CD14-positive monocyte (primary cell): ENCODE measurements around the gene EEA1. TPM values are rescaled to one million over a fixed set of nuclear protein-coding genes. Genes with fewer than 3 reads are reported as not detected.
A peak's percentile ranks its signal among the peaks of the same experiment; 100 is the strongest.

ENCODE experiments used
- DNase-seq, 3 donors: peaks; one replicate each; pipeline ENCODE4 v3.0.0-alpha.2; 2011 to 2022
- H2AFZ ChIP-seq: 2 replicates; pipeline ENCODE4 v1.6.0; 2012; ENCODE audit warnings: mild to moderate bottlenecking, low read depth, low read length, inconsistent platforms; ENCODE audit not compliant: insufficient read depth, poor library complexity, severe bottlenecking
- H3K27ac ChIP-seq, 2 donors: 1 replicate in 1 of 2; 2 replicates in 1 of 2; pipeline ENCODE4 v1.5.1; 2012 to 2013; ENCODE audit warnings: low read length in 2 of 2, control low read depth in 1 of 2, inconsistent platforms in 1 of 2, low read depth in 1 of 2, mild to moderate bottlenecking in 1 of 2
- H3K27me3 ChIP-seq, 2 donors: one replicate each; pipeline versions ENCODE4 v1.6.0 to v1.6.1; 2011 to 2013; ENCODE audit warnings: low read length in 2 of 2; ENCODE audit not compliant: control insufficient read depth in 2 of 2, insufficient read depth in 2 of 2
- H3K36me3 ChIP-seq, 2 donors: replicated peaks in 1 of 2; 1 replicate in 1 of 2; 2 replicates in 1 of 2; pipeline versions ENCODE4 v1.5.1 to v1.6.1; 2012 to 2013; ENCODE audit warnings: low read length in 2 of 2, control low read depth in 1 of 2, inconsistent platforms in 1 of 2, mild to moderate bottlenecking in 1 of 2; ENCODE audit not compliant: insufficient read depth in 2 of 2, control insufficient read depth in 1 of 2
- H3K4me1 ChIP-seq, 2 donors: 1 replicate in 1 of 2; 2 replicates in 1 of 2; pipeline versions ENCODE4 v1.5.1 to v1.6.1; 2012 to 2013; ENCODE audit warnings: low read length in 2 of 2, control low read depth in 1 of 2, inconsistent platforms in 1 of 2, mild to moderate bottlenecking in 1 of 2, moderate library complexity in 1 of 2; ENCODE audit not compliant: insufficient read depth in 2 of 2, control insufficient read depth in 1 of 2
- H3K4me2 ChIP-seq: replicated peaks from 2 replicates; pipeline ENCODE3; 2012; ENCODE audit warnings: low read length, moderate library complexity, mild to moderate bottlenecking; ENCODE audit not compliant: poor library complexity, severe bottlenecking; ENCODE audit errors: extremely low read depth
- H3K4me3 ChIP-seq, 3 experiments: fragments of 200-600 bp in 1 of 3; sonication (generic) in 1 of 3; replicated peaks in 1 of 3; 1 replicate in 2 of 3; 2 replicates in 1 of 3; pipeline ENCODE4 v1.5.1; 2011 to 2013; ENCODE audit warnings: low read length in 3 of 3, mild to moderate bottlenecking in 3 of 3, control low read depth in 2 of 3, low read depth in 2 of 3, inconsistent platforms in 1 of 3, moderate library complexity in 1 of 3
- H3K79me2 ChIP-seq: 2 replicates; pipeline ENCODE4 v1.6.0; 2012; ENCODE audit warnings: mild to moderate bottlenecking, control low read depth, inconsistent platforms, low read length, moderate library complexity; ENCODE audit not compliant: insufficient read depth
- H3K9ac ChIP-seq: 2 replicates; pipeline ENCODE4 v1.6.0; 2017; ENCODE audit warnings: low read length, mild to moderate bottlenecking; ENCODE audit not compliant: insufficient read depth, poor library complexity, severe bottlenecking
- H3K9me3 ChIP-seq, 2 donors: replicated peaks in 1 of 2; 1 replicate in 1 of 2; 2 replicates in 1 of 2; pipeline versions ENCODE4 v1.5.1 to v1.6.1; 2012 to 2013; ENCODE audit warnings: low read length in 2 of 2, control low read depth in 1 of 2; ENCODE audit not compliant: control insufficient read depth in 1 of 2, insufficient read depth in 1 of 2
- H4K20me1 ChIP-seq: 2 replicates; pipeline ENCODE4 v1.6.0; 2012; ENCODE audit warnings: mild to moderate bottlenecking, low read length, control low read depth, moderate library complexity; ENCODE audit not compliant: insufficient read depth
- H3K27ac Mint-ChIP-seq, 7 donors: one replicate each; pipeline ENCODE4 v1.8.0; 2020; ENCODE audit warnings: mild to moderate bottlenecking in 7 of 7, mixed read lengths in 7 of 7, moderate library complexity in 6 of 7, inconsistent platforms in 2 of 7
- H3K27me3 Mint-ChIP-seq, 3 donors: one replicate each; pipeline ENCODE4 v1.8.0; 2021 to 2022; ENCODE audit warnings: low read depth in 3 of 3, mild to moderate bottlenecking in 3 of 3, mixed read lengths in 3 of 3, moderate library complexity in 3 of 3, inconsistent platforms in 1 of 3
- H3K36me3 Mint-ChIP-seq, 2 donors: one replicate each; pipeline ENCODE4 v1.8.0; 2020; ENCODE audit warnings: mixed read lengths in 2 of 2, inconsistent platforms in 1 of 2, mild to moderate bottlenecking in 1 of 2
- H3K4me1 Mint-ChIP-seq: one replicate; pipeline ENCODE4 v1.8.0; 2020; ENCODE audit warnings: mild to moderate bottlenecking, mixed read lengths
- H3K4me3 Mint-ChIP-seq, 2 donors: one replicate each; pipeline ENCODE4 v1.8.0; 2020; ENCODE audit warnings: mild to moderate bottlenecking in 2 of 2, mixed read lengths in 2 of 2, moderate library complexity in 1 of 2
- H3K9me3 Mint-ChIP-seq, 7 donors: one replicate each; pipeline ENCODE4 v1.8.0; 2020 to 2022; ENCODE audit warnings: mixed read lengths in 7 of 7, mild to moderate bottlenecking in 6 of 7, moderate library complexity in 6 of 7, inconsistent platforms in 2 of 7
- WGBS: methylation state at CpG from one replicate; pipeline ENCODE4 v1.1.5; 2013; ENCODE audit warnings: missing lambda C conversion rate; ENCODE audit not compliant: insufficient coverage; 5-methylcytosine and 5-hydroxymethylcytosine counted together
- intact Hi-C, 2 donors: fragments of 100-400 bp; cut with micrococcal nuclease; formaldehyde crosslinking; loops; one replicate each; pipeline versions ENCODE4 v1.15.0 to v1.15.1; 2023
- polyA plus RNA-seq, 3 donors: library from polyadenylated mRNA; depleted of rRNA in 1 of 3; unstranded in 2 of 3; stranded (reverse) in 1 of 3; fragments of 300-500 nt in 2 of 3; fragments of >200 nt in 1 of 3; fragmentation: Illumina TruSeq in 2 of 3; gene quantifications; 1 replicate in 2 of 3; 2 replicates in 1 of 3; pipeline ENCODE4 v1.2.3, GENCODE V29; 2012 to 2021
- TF ChIP-seq, protein P1 (sequence below): fragments of 200-600 bp; IDR thresholded peaks from one replicate; pipeline ENCODE4 v1.8.0; 2022; ENCODE audit warnings: antibody characterized with exemption, mild to moderate bottlenecking

EEA1 gene
- polyA plus RNA-seq, 3 donors, result 3.0 to 10.7 (median 3.6) TPM

DNA sequence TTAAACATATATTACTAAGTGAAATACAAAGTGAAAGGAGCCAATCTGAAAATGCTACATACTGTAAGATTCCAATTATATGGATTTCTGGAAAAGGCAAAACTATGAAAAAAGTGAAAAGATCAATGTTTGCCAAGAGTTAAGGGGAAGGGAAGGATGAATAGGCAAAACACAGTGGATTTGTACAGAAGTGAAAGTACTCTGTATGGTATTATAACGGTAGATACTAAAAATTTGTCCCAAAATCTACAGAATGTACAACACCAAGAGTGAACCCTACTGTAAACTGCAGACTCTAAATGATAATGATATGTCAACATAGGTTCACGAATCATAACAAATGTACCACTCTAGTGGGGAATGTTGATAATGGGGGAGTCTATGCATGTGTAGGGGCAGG, 17.8 kb downstream of the EEA1 start:
- Histone ChIP-seq H3K27ac (peak overlapping the region in 1 of 2 donors; percentile 87), H3K36me3 (no peaks in the 10 kb centered on the region), H3K4me2 (peak overlapping the region; percentile 67), H3K4me3 (peak overlapping the region; percentile 14 to 69 (median 57)), H4K20me1 (peaks cover 26% of the 10 kb centered on the region), H3K27me3 (no peaks in the 10 kb centered on the region), H3K4me1 (peaks cover 22 to 40% of the 10 kb centered on the region in 2 donors), H3K79me2 (peaks cover 89% of the 10 kb centered on the region), H2AFZ (peak overlapping the region; percentile 44), H3K9ac (peak overlapping the region; percentile 34), H3K9me3 (peaks cover 0 to 4% of the 10 kb centered on the region in 2 donors)
- DNase-seq, result peak; percentile 15 to 48 (median 32)
- Mint-ChIP-seq H3K27ac (peak overlapping the region; percentile 84 to 95 (median 93)), H3K27me3 (peaks cover 0 to 1% (median 0%) of the 10 kb centered on the region in 3 donors), H3K36me3 (peaks cover 1 to 22% of the 10 kb centered on the region in 2 donors), H3K4me1 (peaks cover 56% of the 10 kb centered on the region), H3K9me3 (peaks cover 0 to 9% (median 3%) of the 10 kb centered on the region in 7 donors), H3K4me3 (peak overlapping the region; percentile 51 to 73)
- no CpG with 5 or more reads among the region's 2 CpGs for WGBS
- intact Hi-C loops, result no loop called here
- TF ChIP-seq, protein P1, sequence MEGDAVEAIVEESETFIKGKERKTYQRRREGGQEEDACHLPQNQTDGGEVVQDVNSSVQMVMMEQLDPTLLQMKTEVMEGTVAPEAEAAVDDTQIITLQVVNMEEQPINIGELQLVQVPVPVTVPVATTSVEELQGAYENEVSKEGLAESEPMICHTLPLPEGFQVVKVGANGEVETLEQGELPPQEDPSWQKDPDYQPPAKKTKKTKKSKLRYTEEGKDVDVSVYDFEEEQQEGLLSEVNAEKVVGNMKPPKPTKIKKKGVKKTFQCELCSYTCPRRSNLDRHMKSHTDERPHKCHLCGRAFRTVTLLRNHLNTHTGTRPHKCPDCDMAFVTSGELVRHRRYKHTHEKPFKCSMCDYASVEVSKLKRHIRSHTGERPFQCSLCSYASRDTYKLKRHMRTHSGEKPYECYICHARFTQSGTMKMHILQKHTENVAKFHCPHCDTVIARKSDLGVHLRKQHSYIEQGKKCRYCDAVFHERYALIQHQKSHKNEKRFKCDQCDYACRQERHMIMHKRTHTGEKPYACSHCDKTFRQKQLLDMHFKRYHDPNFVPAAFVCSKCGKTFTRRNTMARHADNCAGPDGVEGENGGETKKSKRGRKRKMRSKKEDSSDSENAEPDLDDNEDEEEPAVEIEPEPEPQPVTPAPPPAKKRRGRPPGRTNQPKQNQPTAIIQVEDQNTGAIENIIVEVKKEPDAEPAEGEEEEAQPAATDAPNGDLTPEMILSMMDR, result no peak

DNA sequence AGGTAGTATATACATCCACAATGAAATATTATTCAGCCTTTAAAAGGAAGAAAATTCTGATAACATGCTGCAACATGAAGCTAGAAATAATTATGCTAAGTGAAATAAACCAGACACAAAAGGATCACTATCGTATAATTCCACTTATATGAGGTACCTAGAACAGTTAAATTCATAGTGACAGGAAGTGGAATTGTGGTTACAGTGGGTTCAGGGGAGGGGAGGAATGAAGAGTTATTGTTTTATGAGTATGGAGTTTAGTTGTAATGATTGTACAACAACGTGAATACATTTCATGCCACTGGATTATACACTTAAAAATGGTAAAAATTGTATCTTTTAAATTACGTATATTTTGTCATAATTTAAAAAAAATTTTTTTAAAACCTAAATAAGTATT, 21.0 kb downstream of the EEA1 start:
- Histone ChIP-seq H3K27ac (no peak overlapping the region), H2AFZ (no peak overlapping the region), H3K4me2 (no peak overlapping the region), H3K36me3 (no peaks in the 10 kb centered on the region), H3K9me3 (peaks cover 0 to 4% of the 10 kb centered on the region in 2 donors), H3K27me3 (no peaks in the 10 kb centered on the region), H3K4me1 (peaks cover 22 to 34% of the 10 kb centered on the region in 2 donors), H3K9ac (no peak overlapping the region), H4K20me1 (peaks cover 23% of the 10 kb centered on the region), H3K79me2 (peaks cover 89% of the 10 kb centered on the region), H3K4me3 (no peak overlapping the region)
- Mint-ChIP-seq H3K27me3 (peaks cover 0 to 1% (median 0%) of the 10 kb centered on the region in 3 donors), H3K9me3 (peaks cover 0 to 8% (median 4%) of the 10 kb centered on the region in 7 donors), H3K4me1 (peaks cover 48% of the 10 kb centered on the region), H3K27ac (peak overlapping the region in 1 of 7 donors; percentile 57), H3K4me3 (no peak overlapping the region), H3K36me3 (peaks cover 1 to 7% of the 10 kb centered on the region in 2 donors)
- intact Hi-C loops, result no loop called here
- no peak for DNase-seq
- WGBS, result no CpG with 5 or more reads among the region's 3 CpGs
- TF ChIP-seq, protein P1, result no peak
